A549 (cell line): ENCODE data around the gene RTKN2. TPM values are rescaled to one million over a fixed set of nuclear protein-coding genes. Genes with fewer than 3 reads are reported as not detected.

ENCODE experiments used
- ATAC-seq, 2 experiments: fragments of 200-7000 bp in 1 of 2; fragments of >200 bp in 1 of 2; cut with Nextera tagmentation in 1 of 2; cut with Tn5 transposase in 1 of 2; 3 replicates each; pipeline versions ENCODE4 v1.8.0 to v1.9.1; 2018 to 2020; ENCODE audit warnings: mild to moderate bottlenecking in 1 of 2, moderate library complexity in 1 of 2
- CTCF ChIA-PET: fragments of 300-600 bp; sonication (Branson Sonifier 250); formaldehyde crosslinking; extraction: SDS; loops from one replicate; lab custom pipeline; 2021; ENCODE audit warnings: antibody characterized with exemption, inconsistent platforms; lab: Yijun Ruan, JAX
- POLR2A ChIA-PET: fragments of 350-600 bp; formaldehyde crosslinking; extraction: SDS; loops from one replicate; lab custom pipeline; 2021; ENCODE audit warnings: antibody characterized with exemption, inconsistent platforms; lab: Yijun Ruan, JAX
- DNase-seq, 2 experiments: peaks; one replicate each; pipeline versions ENCODE4 v3.0.0 to v3.0.0-alpha.2; 2011 to 2016; ENCODE audit warnings: low read depth in 1 of 2, low spot score in 1 of 2
- FAIRE-seq: peaks from 2 replicates; lab custom pipeline; 2011; peaks lifted over from hg19 to GRCh38; lab: Jason Lieb, UNC
- H3K27ac ChIP-seq, 2 experiments: fragments of >200 bp; sonication (Bioruptor Twin); formaldehyde crosslinking; 3 replicates each; pipeline ENCODE4 v1.5.1; 2016 to 2017
- H3K4me1 ChIP-seq: fragments of >200 bp; sonication (Bioruptor Twin); formaldehyde crosslinking; 3 replicates; pipeline ENCODE4 v1.6.1; 2016
- H3K4me2 ChIP-seq: fragments of >200 bp; sonication (Bioruptor Twin); formaldehyde crosslinking; 3 replicates; pipeline ENCODE4 v1.6.1; 2016
- H3K4me3 ChIP-seq: fragments of >200 bp; sonication (Bioruptor Twin); formaldehyde crosslinking; 3 replicates; pipeline ENCODE4 v1.5.1; 2016
- H3K9me3 ChIP-seq: fragments of >200 bp; sonication (Bioruptor Twin); formaldehyde crosslinking; 3 replicates; pipeline ENCODE4 v1.6.1; 2016
- BHLHE40 ChIP-seq: IDR thresholded peaks from 2 replicates; pipeline ENCODE4 v1.6.1; 2012; ENCODE audit warnings: low read depth, low read length, inconsistent platforms
- CEBPB ChIP-seq, 2 experiments: fragments of >200 bp in 1 of 2; sonication (Bioruptor Twin) in 1 of 2; formaldehyde crosslinking in 1 of 2; IDR thresholded peaks; 2 replicates each; pipeline ENCODE4 v1.6.1; 2012 to 2016
- CHD2 ChIP-seq: fragments of 150-350 bp; IDR thresholded peaks from 2 replicates; pipeline ENCODE4 v1.6.1; 2014; ENCODE audit warnings: low read length; ENCODE audit not compliant: partially characterized antibody
- CHD4 ChIP-seq: fragments of 200-600 bp; sonication (generic); IDR thresholded peaks from 2 replicates; pipeline ENCODE4 v1.6.1; 2016; ENCODE audit warnings: antibody characterized with exemption, mild to moderate bottlenecking, borderline replicate concordance
- EHF ChIP-seq: fragments of 250-450 bp; sonication (Bioruptor Pico); IDR thresholded peaks from 2 replicates; pipeline ENCODE4 v1.5.0; 2020; ENCODE audit warnings: mild to moderate bottlenecking
- FOSB ChIP-seq: fragments of 250-450 bp; sonication (Bioruptor Pico); IDR thresholded peaks from 2 replicates; pipeline ENCODE4 v1.5.0; 2020; ENCODE audit warnings: mild to moderate bottlenecking, moderate library complexity
- FOXS1 ChIP-seq: fragments of 250-450 bp; sonication (Bioruptor Pico); IDR thresholded peaks from 2 replicates; pipeline ENCODE4 v1.5.0; 2020; ENCODE audit warnings: mild to moderate bottlenecking, moderate library complexity
- GATA3 ChIP-seq: IDR thresholded peaks from 2 replicates; pipeline ENCODE4 v1.6.1; 2012; ENCODE audit warnings: borderline replicate concordance
- HEYL ChIP-seq: fragments of 250-450 bp; sonication (Bioruptor Pico); IDR thresholded peaks from 2 replicates; pipeline ENCODE4 v1.8.0; 2021; ENCODE audit warnings: mild to moderate bottlenecking, moderate library complexity
- HOXB5 ChIP-seq: fragments of 250-450 bp; sonication (Bioruptor Pico); IDR thresholded peaks from 2 replicates; pipeline ENCODE4 v1.5.0; 2020; ENCODE audit warnings: mild to moderate bottlenecking, moderate library complexity
- KDM1A ChIP-seq: fragments of 200-600 bp; sonication (generic); IDR thresholded peaks from 2 replicates; pipeline ENCODE4 v1.6.1; 2016; ENCODE audit warnings: low read depth, mild to moderate bottlenecking
- KDM5A ChIP-seq: fragments of 200-600 bp; sonication (generic); IDR thresholded peaks from 2 replicates; pipeline ENCODE4 v1.6.1; 2016; ENCODE audit warnings: antibody characterized with exemption, mild to moderate bottlenecking
- MAFK ChIP-seq: fragments of 450-650 bp; IDR thresholded peaks from 2 replicates; pipeline ENCODE4 v1.6.1; 2014; ENCODE audit not compliant: partially characterized antibody
- MAZ ChIP-seq: fragments of 150-350 bp; IDR thresholded peaks from 2 replicates; pipeline ENCODE4 v1.6.1; 2014; ENCODE audit warnings: antibody characterized with exemption, low read depth, low read length, borderline replicate concordance
- NPAS2 ChIP-seq: fragments of 250-450 bp; sonication (Bioruptor Pico); IDR thresholded peaks from 2 replicates; pipeline ENCODE4 v1.8.0; 2022; ENCODE audit warnings: mild to moderate bottlenecking, moderate library complexity, borderline replicate concordance
- RAD21 ChIP-seq, 2 experiments: fragments of >200 bp in 1 of 2; sonication (Bioruptor Twin) in 1 of 2; formaldehyde crosslinking in 1 of 2; IDR thresholded peaks in 1 of 2; conservative IDR thresholded peaks in 1 of 2; 2 replicates in 1 of 2; 3 replicates in 1 of 2; pipeline ENCODE4 v1.6.1; 2012 to 2018; ENCODE audit warnings: inconsistent platforms in 1 of 2
- SREBF2 ChIP-seq: fragments of 450-650 bp; IDR thresholded peaks from 2 replicates; pipeline ENCODE4 v1.6.1; 2014; ENCODE audit warnings: mild to moderate bottlenecking, moderate library complexity
- TP53 ChIP-seq: fragments of 250-450 bp; sonication (Bioruptor Pico); IDR thresholded peaks from 2 replicates; pipeline ENCODE4 v1.5.0; 2021; ENCODE audit warnings: mild to moderate bottlenecking, moderate library complexity
- ZC3H11A ChIP-seq: fragments of 450-650 bp; IDR thresholded peaks from 2 replicates; pipeline ENCODE4 v1.6.1; 2014; ENCODE audit warnings: antibody characterized with exemption, mild to moderate bottlenecking
- ZFP36 ChIP-seq: fragments of 450-650 bp; IDR thresholded peaks from 2 replicates; pipeline ENCODE4 v1.6.1; 2014; ENCODE audit warnings: borderline replicate concordance; ENCODE audit not compliant: partially characterized antibody
- WGBS: methylation state at CpG from one replicate; pipeline ENCODE4 v1.1.6; 2017; ENCODE audit errors: missing lambda C conversion rate; 5-methylcytosine and 5-hydroxymethylcytosine counted together
- polyA plus RNA-seq, 4 experiments: library from polyadenylated mRNA; depleted of rRNA in 3 of 4; stranded (reverse); fragments of >200 nt; fragmentation: RNase III in 1 of 4; extraction: RNeasy Plus Mini Kit Qiagen cat#74134 plus additional on column Dnase treatment in 1 of 4; gene quantifications; 2 replicates in 3 of 4; 3 replicates in 1 of 4; pipeline ENCODE4 v1.2.3, GENCODE V29; 2011 to 2017
- TF ChIP-seq, protein P1 (sequence below): IDR thresholded peaks from 2 replicates; pipeline ENCODE4 v1.6.1; 2012
- TF ChIP-seq, protein P2 (sequence below): fragments of 250-450 bp; sonication (Bioruptor Pico); IDR thresholded peaks from 2 replicates; pipeline ENCODE4 v1.5.0; 2020; ENCODE audit warnings: low read depth, mild to moderate bottlenecking, moderate library complexity
- TF ChIP-seq, protein P3 (sequence below): fragments of >200 bp; sonication (Bioruptor Twin); formaldehyde crosslinking; IDR thresholded peaks from 2 replicates; pipeline ENCODE4 v1.6.1; 2016
- TF ChIP-seq, protein P4 (sequence below): fragments of 450-650 bp; IDR thresholded peaks from 2 replicates; pipeline ENCODE4 v1.6.1; 2014; ENCODE audit warnings: antibody characterized with exemption
- TF ChIP-seq, protein P5 (sequence below): IDR thresholded peaks from 2 replicates; pipeline ENCODE4 v1.6.1; 2012; ENCODE audit warnings: low read depth, borderline replicate concordance
- TF ChIP-seq, protein P6 (sequence below): fragments of 200-600 bp; sonication (generic); IDR thresholded peaks from 2 replicates; pipeline ENCODE4 v1.6.1; 2016; ENCODE audit warnings: antibody characterized with exemption, mild to moderate bottlenecking, moderate library complexity

Gene RTKN2
- polyA plus RNA-seq, 2 of the 4 experiments (the other 2 are of a cell fraction): 1.8 to 2.4 TPM

DNA sequence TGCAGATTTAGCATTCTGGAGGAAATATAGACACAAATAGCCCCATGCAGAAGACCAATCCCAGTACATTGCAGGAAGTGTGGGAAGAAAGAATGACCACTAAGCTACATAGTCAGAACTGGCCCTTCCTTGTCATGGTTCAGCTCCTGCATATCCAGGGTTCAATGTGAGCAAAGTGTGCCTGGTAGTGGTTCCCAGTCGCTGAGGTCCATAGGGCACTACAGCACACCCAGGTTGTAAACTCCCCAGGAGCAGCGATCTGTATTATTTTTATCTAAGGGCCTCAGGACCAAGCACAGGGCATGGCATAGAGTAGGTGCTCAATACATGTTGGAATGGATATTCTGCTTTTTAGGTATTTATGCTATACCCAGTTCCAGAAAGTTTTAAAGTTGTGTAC, 114.4 kb downstream of the RTKN2 start:
- Histone ChIP-seq H3K27ac (no peak overlapping the region), H3K4me1 (no peaks in the 10 kb centered on the region), H3K4me3 (no peak overlapping the region), H3K4me2 (no peak overlapping the region), H3K9me3 (no peaks in the 10 kb centered on the region)
- DNase-seq: no peak
- TF ChIP-seq ZC3H11A (no peak), KDM1A (no peak), RAD21 (conservative IDR thresholded peaks at IDR 0.05 in 1 of 2, IDR thresholded peaks at IDR 0.05 in 1 of 2) (no peak), KDM5A (no peak), HEYL (no peak), SREBF2 (no peak), BHLHE40 (no peak), FOXS1 (CRISPR knock-in tag) (no peak), TP53 (CRISPR knock-in tag) (no peak), EHF (CRISPR knock-in tag) (no peak), MAFK (no peak), ZFP36 (no peak), NPAS2 (no peak)
- TF ChIP-seq, protein P1, sequence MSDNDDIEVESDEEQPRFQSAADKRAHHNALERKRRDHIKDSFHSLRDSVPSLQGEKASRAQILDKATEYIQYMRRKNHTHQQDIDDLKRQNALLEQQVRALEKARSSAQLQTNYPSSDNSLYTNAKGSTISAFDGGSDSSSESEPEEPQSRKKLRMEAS: no peak
- TF ChIP-seq, protein P2, sequence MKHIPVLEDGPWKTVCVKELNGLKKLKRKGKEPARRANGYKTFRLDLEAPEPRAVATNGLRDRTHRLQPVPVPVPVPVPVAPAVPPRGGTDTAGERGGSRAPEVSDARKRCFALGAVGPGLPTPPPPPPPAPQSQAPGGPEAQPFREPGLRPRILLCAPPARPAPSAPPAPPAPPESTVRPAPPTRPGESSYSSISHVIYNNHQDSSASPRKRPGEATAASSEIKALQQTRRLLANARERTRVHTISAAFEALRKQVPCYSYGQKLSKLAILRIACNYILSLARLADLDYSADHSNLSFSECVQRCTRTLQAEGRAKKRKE: no peak
- TF ChIP-seq, protein P3, sequence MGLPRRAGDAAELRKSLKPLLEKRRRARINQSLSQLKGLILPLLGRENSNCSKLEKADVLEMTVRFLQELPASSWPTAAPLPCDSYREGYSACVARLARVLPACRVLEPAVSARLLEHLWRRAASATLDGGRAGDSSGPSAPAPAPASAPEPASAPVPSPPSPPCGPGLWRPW: no peak
- TF ChIP-seq, protein P4, sequence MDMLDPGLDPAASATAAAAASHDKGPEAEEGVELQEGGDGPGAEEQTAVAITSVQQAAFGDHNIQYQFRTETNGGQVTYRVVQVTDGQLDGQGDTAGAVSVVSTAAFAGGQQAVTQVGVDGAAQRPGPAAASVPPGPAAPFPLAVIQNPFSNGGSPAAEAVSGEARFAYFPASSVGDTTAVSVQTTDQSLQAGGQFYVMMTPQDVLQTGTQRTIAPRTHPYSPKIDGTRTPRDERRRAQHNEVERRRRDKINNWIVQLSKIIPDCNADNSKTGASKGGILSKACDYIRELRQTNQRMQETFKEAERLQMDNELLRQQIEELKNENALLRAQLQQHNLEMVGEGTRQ: no peak
- 45% methylated on average over 2 of the region's 2 CpGs for WGBS
- no peak for ATAC-seq
- ChIA-PET POLR2A (no interaction called here), CTCF (no interaction called here)
- no peak for FAIRE-seq

DNA sequence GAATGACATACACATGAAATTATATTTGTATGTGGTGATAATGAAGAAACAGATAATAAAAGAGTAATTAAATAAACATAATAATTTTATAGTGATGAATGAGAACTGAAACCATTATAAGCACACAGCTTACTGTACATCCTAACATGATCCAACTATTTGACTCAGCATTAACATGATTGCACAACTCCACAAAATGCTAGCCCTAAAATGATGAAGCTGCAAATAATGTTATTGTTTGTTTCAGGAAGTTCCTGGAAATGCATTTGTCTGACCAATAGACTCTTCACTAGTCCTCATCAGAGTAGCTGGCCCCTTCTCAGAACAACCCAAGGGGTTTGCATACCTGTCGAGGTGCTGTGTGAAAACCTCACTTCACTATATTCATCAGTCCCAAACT, 115.5 kb downstream of the RTKN2 start:
- DNase-seq: no peak
- H3K27ac ChIP-seq: no peak overlapping the region
- no peak for TF ChIP-seq TP53 (CRISPR knock-in tag)
- no peak for TF ChIP-seq CHD4
- no peak for TF ChIP-seq BHLHE40
- TF ChIP-seq, protein P5, sequence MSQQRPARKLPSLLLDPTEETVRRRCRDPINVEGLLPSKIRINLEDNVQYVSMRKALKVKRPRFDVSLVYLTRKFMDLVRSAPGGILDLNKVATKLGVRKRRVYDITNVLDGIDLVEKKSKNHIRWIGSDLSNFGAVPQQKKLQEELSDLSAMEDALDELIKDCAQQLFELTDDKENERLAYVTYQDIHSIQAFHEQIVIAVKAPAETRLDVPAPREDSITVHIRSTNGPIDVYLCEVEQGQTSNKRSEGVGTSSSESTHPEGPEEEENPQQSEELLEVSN: no peak
- no peak for TF ChIP-seq HOXB5 (CRISPR knock-in tag)
- no peak for TF ChIP-seq RAD21 (conservative IDR thresholded peaks at IDR 0.05 in 1 of 2, IDR thresholded peaks at IDR 0.05 in 1 of 2)
- no peak for TF ChIP-seq ZC3H11A
- TF ChIP-seq GATA3: no peak
- TF ChIP-seq MAZ: no peak
- no peak for TF ChIP-seq CHD2
- peak in 1 of 2 experiments; percentile 47; a peak in 1 of 4 replicates for TF ChIP-seq CEBPB (IDR thresholded peaks at IDR 0.05)
- TF ChIP-seq, protein P6, sequence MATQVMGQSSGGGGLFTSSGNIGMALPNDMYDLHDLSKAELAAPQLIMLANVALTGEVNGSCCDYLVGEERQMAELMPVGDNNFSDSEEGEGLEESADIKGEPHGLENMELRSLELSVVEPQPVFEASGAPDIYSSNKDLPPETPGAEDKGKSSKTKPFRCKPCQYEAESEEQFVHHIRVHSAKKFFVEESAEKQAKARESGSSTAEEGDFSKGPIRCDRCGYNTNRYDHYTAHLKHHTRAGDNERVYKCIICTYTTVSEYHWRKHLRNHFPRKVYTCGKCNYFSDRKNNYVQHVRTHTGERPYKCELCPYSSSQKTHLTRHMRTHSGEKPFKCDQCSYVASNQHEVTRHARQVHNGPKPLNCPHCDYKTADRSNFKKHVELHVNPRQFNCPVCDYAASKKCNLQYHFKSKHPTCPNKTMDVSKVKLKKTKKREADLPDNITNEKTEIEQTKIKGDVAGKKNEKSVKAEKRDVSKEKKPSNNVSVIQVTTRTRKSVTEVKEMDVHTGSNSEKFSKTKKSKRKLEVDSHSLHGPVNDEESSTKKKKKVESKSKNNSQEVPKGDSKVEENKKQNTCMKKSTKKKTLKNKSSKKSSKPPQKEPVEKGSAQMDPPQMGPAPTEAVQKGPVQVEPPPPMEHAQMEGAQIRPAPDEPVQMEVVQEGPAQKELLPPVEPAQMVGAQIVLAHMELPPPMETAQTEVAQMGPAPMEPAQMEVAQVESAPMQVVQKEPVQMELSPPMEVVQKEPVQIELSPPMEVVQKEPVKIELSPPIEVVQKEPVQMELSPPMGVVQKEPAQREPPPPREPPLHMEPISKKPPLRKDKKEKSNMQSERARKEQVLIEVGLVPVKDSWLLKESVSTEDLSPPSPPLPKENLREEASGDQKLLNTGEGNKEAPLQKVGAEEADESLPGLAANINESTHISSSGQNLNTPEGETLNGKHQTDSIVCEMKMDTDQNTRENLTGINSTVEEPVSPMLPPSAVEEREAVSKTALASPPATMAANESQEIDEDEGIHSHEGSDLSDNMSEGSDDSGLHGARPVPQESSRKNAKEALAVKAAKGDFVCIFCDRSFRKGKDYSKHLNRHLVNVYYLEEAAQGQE: no peak
- no peak for TF ChIP-seq FOSB (CRISPR knock-in tag)
- TF ChIP-seq MAFK: peak; percentile 59
- TF ChIP-seq, all 56 proteins: peak for 2
- ChIA-PET POLR2A (no interaction called here), CTCF (no interaction called here)
- WGBS: 79% methylated on average over 1 of the region's 1 CpG
- Histone ChIP-seq H3K9me3 (no peaks in the 10 kb centered on the region), H3K4me1 (no peaks in the 10 kb centered on the region), H3K4me3 (no peak overlapping the region), H3K4me2 (no peak overlapping the region)
- FAIRE-seq (no peak), ATAC-seq (no peak)
